ENCODE measurements around the gene TMTC2.
A peak's percentile ranks its signal among the peaks of the same experiment; 100 is the strongest.

The TMTC2 gene

GRCh38 chr12:82973592-82973991 is 286.9 kb downstream of the TMTC2 start:
- no peak for ATAC-seq
- no peak overlapping the region for H3K4me3 Mint-ChIP-seq
- no peaks in the 10 kb centered on the region for H3K27me3 Mint-ChIP-seq
- H3K27ac Mint-ChIP-seq, result no peak overlapping the region
- DNase-seq, result no peak
- H3K9me3 Mint-ChIP-seq, result no peaks in the 10 kb centered on the region
- no peaks in the 10 kb centered on the region for H3K4me1 Mint-ChIP-seq

- Mint-ChIP-seq H3K27ac (no peak overlapping the region), H3K9me3 (no peaks in the 10 kb centered on the region), H3K4me3 (no peak overlapping the region), H3K27me3 (no peaks in the 10 kb centered on the region), H3K4me1 (no peaks in the 10 kb centered on the region)
- DNase-seq, result no peak
- no peak for ATAC-seq
Observed at GRCh38 chr12:82981150-82981549, 294.4 kb downstream of the TMTC2 start.

- peaks cover 0 to under 1% of the 10 kb centered on the region in 2 donors for H3K9me3 Mint-ChIP-seq
- H3K4me3 Mint-ChIP-seq, result no peak overlapping the region
- DNase-seq (no peak), ATAC-seq (no peak)
- H3K27me3 Mint-ChIP-seq, result no peaks in the 10 kb centered on the region
- H3K4me1 Mint-ChIP-seq, result no peaks in the 10 kb centered on the region
- H3K27ac Mint-ChIP-seq, result no peak overlapping the region
Observed at GRCh38 chr12:82994117-82994516, 307.4 kb downstream of the TMTC2 start.

GRCh38 chr12:82996168-82996812 is 309.6 kb downstream of the TMTC2 start:
- no peak for DNase-seq
- H3K4me3 Mint-ChIP-seq, result no peak overlapping the region
- no peaks in the 10 kb centered on the region for H3K4me1 Mint-ChIP-seq
- H3K27ac Mint-ChIP-seq, result no peak overlapping the region
- peaks cover 0 to 4% of the 10 kb centered on the region in 2 donors for H3K9me3 Mint-ChIP-seq
- H3K27me3 Mint-ChIP-seq, result no peaks in the 10 kb centered on the region
- ATAC-seq, result peak; percentile 95

- Mint-ChIP-seq H3K9me3 (peaks cover 0 to 4% of the 10 kb centered on the region in 2 donors), H3K4me1 (no peaks in the 10 kb centered on the region), H3K27me3 (no peaks in the 10 kb centered on the region), H3K4me3 (no peak overlapping the region), H3K27ac (no peak overlapping the region)
- ATAC-seq (no peak), DNase-seq (no peak)
Observed at GRCh38 chr12:82998509-82998908, 311.8 kb downstream of the TMTC2 start.

- Mint-ChIP-seq H3K27ac (no peak overlapping the region), H3K9me3 (peaks cover 5 to 7% of the 10 kb centered on the region in 2 donors), H3K4me3 (no peak overlapping the region), H3K4me1 (no peaks in the 10 kb centered on the region), H3K27me3 (no peaks in the 10 kb centered on the region)
- DNase-seq, result no peak
- ATAC-seq, result no peak
Observed at GRCh38 chr12:83003026-83003425, 316.3 kb downstream of the TMTC2 start.

- no peaks in the 10 kb centered on the region for H3K27me3 Mint-ChIP-seq
- no peak overlapping the region for H3K27ac Mint-ChIP-seq
- no peak for DNase-seq
- H3K4me1 Mint-ChIP-seq, result no peaks in the 10 kb centered on the region
- peaks cover 25 to 31% of the 10 kb centered on the region in 2 donors for H3K9me3 Mint-ChIP-seq
- ATAC-seq, result peak; percentile 18
- no peak overlapping the region for H3K4me3 Mint-ChIP-seq
Observed at GRCh38 chr12:83005534-83006197, 319.0 kb downstream of the TMTC2 start.

- ATAC-seq, result no peak
- H3K9me3 Mint-ChIP-seq, result peaks cover 32 to 39% of the 10 kb centered on the region in 2 donors
Observed at GRCh38 chr12:83008703-83009102, 322.0 kb downstream of the TMTC2 start.

GRCh38 chr12:83010169-83010804 is 323.6 kb downstream of the TMTC2 start:
- Mint-ChIP-seq H3K9me3 (peaks cover 32 to 39% of the 10 kb centered on the region in 2 donors), H3K27ac (no peak overlapping the region)
- no peak for ATAC-seq

More at GRCh38 chr12:83008703-83009102, 322.0 kb downstream of the TMTC2 start:
- no peak for DNase-seq
- Mint-ChIP-seq H3K4me1 (no peaks in the 10 kb centered on the region), H3K27ac (no peak overlapping the region), H3K4me3 (no peak overlapping the region), H3K27me3 (no peaks in the 10 kb centered on the region)

GRCh38 chr12:83015390-83016217 is 328.9 kb downstream of the TMTC2 start:
- ATAC-seq, result no peak
- no peak overlapping the region for H3K4me3 Mint-ChIP-seq
- peaks cover 7 to 8% of the 10 kb centered on the region in 2 donors for H3K9me3 Mint-ChIP-seq
- no peak overlapping the region for H3K27ac Mint-ChIP-seq
- no peaks in the 10 kb centered on the region for H3K27me3 Mint-ChIP-seq
- H3K4me1 Mint-ChIP-seq, result no peaks in the 10 kb centered on the region
- no peak for DNase-seq

More at GRCh38 chr12:83010169-83010804, 323.6 kb downstream of the TMTC2 start:
- Mint-ChIP-seq H3K4me1 (no peaks in the 10 kb centered on the region), H3K4me3 (no peak overlapping the region), H3K27me3 (no peaks in the 10 kb centered on the region)
- DNase-seq, result no peak

GRCh38 chr12:83016218-83016835 is 329.6 kb downstream of the TMTC2 start:
- H3K9me3 Mint-ChIP-seq, result peaks cover 4 to 6% of the 10 kb centered on the region in 2 donors
- no peaks in the 10 kb centered on the region for H3K4me1 Mint-ChIP-seq
- ATAC-seq (no peak), DNase-seq (no peak)
- H3K4me3 Mint-ChIP-seq, result no peak overlapping the region
- no peaks in the 10 kb centered on the region for H3K27me3 Mint-ChIP-seq
- no peak overlapping the region for H3K27ac Mint-ChIP-seq

- no peaks in the 10 kb centered on the region for H3K4me1 Mint-ChIP-seq
- H3K27ac Mint-ChIP-seq, result no peak overlapping the region
- DNase-seq (no peak), ATAC-seq (no peak)
- H3K9me3 Mint-ChIP-seq, result no peaks in the 10 kb centered on the region
- no peak overlapping the region for H3K4me3 Mint-ChIP-seq
- H3K27me3 Mint-ChIP-seq, result no peaks in the 10 kb centered on the region
Observed at GRCh38 chr12:83016991-83017390, 330.3 kb downstream of the TMTC2 start.

- Mint-ChIP-seq H3K9me3 (no peaks in the 10 kb centered on the region), H3K27ac (no peak overlapping the region)
- DNase-seq, result no peak
Observed at GRCh38 chr12:83018088-83018487, 331.4 kb downstream of the TMTC2 start.

GRCh38 chr12:83027021-83027723 is 340.5 kb downstream of the TMTC2 start:
- no peaks in the 10 kb centered on the region for H3K4me1 Mint-ChIP-seq
- DNase-seq (no peak), ATAC-seq (no peak)
- H3K4me3 Mint-ChIP-seq, result no peak overlapping the region
- H3K27ac Mint-ChIP-seq, result no peak overlapping the region
- no peaks in the 10 kb centered on the region for H3K9me3 Mint-ChIP-seq
- H3K27me3 Mint-ChIP-seq, result no peaks in the 10 kb centered on the region

More at GRCh38 chr12:83018088-83018487, 331.4 kb downstream of the TMTC2 start:
- Mint-ChIP-seq H3K4me3 (no peak overlapping the region), H3K4me1 (no peaks in the 10 kb centered on the region), H3K27me3 (no peaks in the 10 kb centered on the region)
- no peak for ATAC-seq

GRCh38 chr12:83031196-83031595 is 344.5 kb downstream of the TMTC2 start:
- DNase-seq (no peak), ATAC-seq (no peak)
- Mint-ChIP-seq H3K4me1 (no peaks in the 10 kb centered on the region), H3K4me3 (no peak overlapping the region), H3K27me3 (no peaks in the 10 kb centered on the region), H3K9me3 (no peaks in the 10 kb centered on the region), H3K27ac (no peak overlapping the region)
